ENCODE results near the gene ZNF516. TPM values are rescaled to one million over a fixed set of nuclear protein-coding genes. Genes with fewer than 3 reads are reported as not detected.

Gene ZNF516
- total RNA-seq, 2 experiments from 2014 or later: 2.7 to 4.8 TPM

DNA sequence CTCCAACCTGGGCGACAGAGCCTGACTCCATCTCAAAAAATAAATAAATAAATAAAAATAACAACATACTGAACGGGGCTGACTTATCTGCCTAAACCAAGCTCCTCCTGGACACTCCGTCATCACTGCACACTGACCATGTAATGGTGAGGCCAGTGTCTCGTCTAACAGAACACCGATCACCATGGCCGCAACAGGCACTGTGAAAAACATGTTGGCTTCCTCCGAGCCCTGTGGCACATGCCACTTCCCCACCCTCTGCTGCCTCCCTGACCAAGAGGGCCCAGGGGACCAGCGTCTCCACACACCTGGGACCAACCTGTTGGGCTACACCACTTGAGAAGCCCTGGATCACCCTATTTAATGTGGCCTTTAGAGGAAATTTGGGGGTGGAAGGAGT, 33.9 kb downstream of the ZNF516 start:
- Mint-ChIP-seq H3K36me3 (no peaks in the 10 kb centered on the region), H3K4me3 (no peak overlapping the region), H3K27ac (no peak overlapping the region), H3K27me3 (no peaks in the 10 kb centered on the region), H3K4me1 (ENCODE audit: low read depth) (no peaks in the 10 kb centered on the region), H3K9me3 (no peaks in the 10 kb centered on the region)
- ChIA-PET CTCF (no interaction called here), POLR2A (no interaction called here)
- intact Hi-C loops (cut with micrococcal nuclease): no loop called here
- DNase-seq: no peak

- DNase-seq: no peak
- CTCF ChIA-PET: no interaction called here
- no peak overlapping the region for H3K4me3 Mint-ChIP-seq
- POLR2A ChIA-PET: no interaction called here
- H3K4me1 Mint-ChIP-seq (ENCODE audit: low read depth): no peaks in the 10 kb centered on the region
- no peaks in the 10 kb centered on the region for H3K36me3 Mint-ChIP-seq
- no peaks in the 10 kb centered on the region for H3K9me3 Mint-ChIP-seq
- no peak overlapping the region for H3K27ac Mint-ChIP-seq
- no peaks in the 10 kb centered on the region for H3K27me3 Mint-ChIP-seq
- intact Hi-C loops (cut with micrococcal nuclease): no loop called here
These were observed 34.6 kb downstream of the ZNF516 start for GRCh38 chr18:76460482-76460881.

GRCh38 chr18:76459687-76460350, 35.2 kb downstream of the ZNF516 start:
- no peaks in the 10 kb centered on the region for H3K9me3 Mint-ChIP-seq
- CTCF ChIA-PET: no interaction called here

GRCh38 chr18:76459312-76459686, 35.7 kb downstream of the ZNF516 start:
- H3K4me3 Mint-ChIP-seq: no peak overlapping the region
- DNase-seq: no peak
- POLR2A ChIA-PET: no interaction called here
- no peaks in the 10 kb centered on the region for H3K36me3 Mint-ChIP-seq
- no peaks in the 10 kb centered on the region for H3K27me3 Mint-ChIP-seq
- no peaks in the 10 kb centered on the region for H3K9me3 Mint-ChIP-seq
- CTCF ChIA-PET: no interaction called here
- intact Hi-C loops (cut with micrococcal nuclease): no loop called here
- H3K4me1 Mint-ChIP-seq (ENCODE audit: low read depth): no peaks in the 10 kb centered on the region
- H3K27ac Mint-ChIP-seq: no peak overlapping the region

More at GRCh38 chr18:76459687-76460350, 35.2 kb downstream of the ZNF516 start:
- Mint-ChIP-seq H3K4me1 (ENCODE audit: low read depth) (no peaks in the 10 kb centered on the region), H3K36me3 (no peaks in the 10 kb centered on the region), H3K4me3 (no peak overlapping the region), H3K27me3 (no peaks in the 10 kb centered on the region), H3K27ac (no peak overlapping the region)
- intact Hi-C loops (cut with micrococcal nuclease): no loop called here
- POLR2A ChIA-PET: no interaction called here
- DNase-seq: no peak

- Mint-ChIP-seq H3K4me3 (no peak overlapping the region), H3K27ac (no peak overlapping the region), H3K27me3 (peaks cover 3% of the 10 kb centered on the region), H3K9me3 (no peaks in the 10 kb centered on the region), H3K36me3 (no peaks in the 10 kb centered on the region), H3K4me1 (ENCODE audit: low read depth) (no peaks in the 10 kb centered on the region)
- intact Hi-C loops (cut with micrococcal nuclease): no loop called here
- DNase-seq: no peak
- CTCF ChIA-PET: no interaction called here
- POLR2A ChIA-PET: no interaction called here
These were observed 36.3 kb downstream of the ZNF516 start for GRCh38 chr18:76458522-76459311.

DNA sequence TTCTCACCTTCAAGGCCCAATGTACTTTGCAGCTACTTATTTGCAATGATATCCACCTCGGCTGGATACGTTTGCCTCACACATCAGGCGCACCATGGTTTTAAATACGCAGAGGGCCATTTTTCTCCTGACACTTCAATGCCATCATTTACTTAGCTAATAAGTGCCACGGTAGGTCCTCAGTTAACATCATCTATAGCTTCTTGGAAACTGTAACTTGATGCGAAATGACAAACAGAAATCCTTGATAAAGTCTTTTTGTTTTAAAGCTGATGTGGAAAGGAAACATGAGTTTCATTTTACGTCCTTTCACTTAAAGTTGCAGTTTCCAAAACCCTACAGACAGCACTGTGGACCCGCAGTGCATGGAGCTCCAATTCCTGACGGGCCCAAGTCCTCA, 37.1 kb downstream of the ZNF516 start:
- ChIA-PET POLR2A (no interaction called here), CTCF (no interaction called here)
- H3K4me1 Mint-ChIP-seq (ENCODE audit: low read depth): peaks cover 3% of the 10 kb centered on the region
- H3K4me3 Mint-ChIP-seq: no peak overlapping the region
- H3K27ac Mint-ChIP-seq: no peak overlapping the region
- DNase-seq: no peak
- peaks cover 6% of the 10 kb centered on the region for H3K27me3 Mint-ChIP-seq
- no peaks in the 10 kb centered on the region for H3K36me3 Mint-ChIP-seq
- intact Hi-C loops (cut with micrococcal nuclease): no loop called here
- no peaks in the 10 kb centered on the region for H3K9me3 Mint-ChIP-seq

GRCh38 chr18:76457475-76457874, 37.6 kb downstream of the ZNF516 start:
- peaks cover 8% of the 10 kb centered on the region for H3K27me3 Mint-ChIP-seq
- no peak overlapping the region for H3K4me3 Mint-ChIP-seq
- peaks cover 4% of the 10 kb centered on the region for H3K4me1 Mint-ChIP-seq (ENCODE audit: low read depth)
- no peaks in the 10 kb centered on the region for H3K36me3 Mint-ChIP-seq
- POLR2A ChIA-PET: no interaction called here
- H3K9me3 Mint-ChIP-seq: no peaks in the 10 kb centered on the region
- intact Hi-C loops (cut with micrococcal nuclease): no loop called here
- DNase-seq: no peak
- no peak overlapping the region for H3K27ac Mint-ChIP-seq
- CTCF ChIA-PET: no interaction called here

- intact Hi-C loops (cut with micrococcal nuclease): no loop called here
- no peak overlapping the region for H3K4me3 Mint-ChIP-seq
- DNase-seq: no peak
- no peaks in the 10 kb centered on the region for H3K36me3 Mint-ChIP-seq
- H3K9me3 Mint-ChIP-seq: no peaks in the 10 kb centered on the region
- ChIA-PET POLR2A (no interaction called here), CTCF (no interaction called here)
- H3K27ac Mint-ChIP-seq: no peak overlapping the region
- peaks cover 6% of the 10 kb centered on the region for H3K4me1 Mint-ChIP-seq (ENCODE audit: low read depth)
- peaks cover 13% of the 10 kb centered on the region for H3K27me3 Mint-ChIP-seq
These were observed 38.2 kb downstream of the ZNF516 start for GRCh38 chr18:76456823-76457222.

DNA sequence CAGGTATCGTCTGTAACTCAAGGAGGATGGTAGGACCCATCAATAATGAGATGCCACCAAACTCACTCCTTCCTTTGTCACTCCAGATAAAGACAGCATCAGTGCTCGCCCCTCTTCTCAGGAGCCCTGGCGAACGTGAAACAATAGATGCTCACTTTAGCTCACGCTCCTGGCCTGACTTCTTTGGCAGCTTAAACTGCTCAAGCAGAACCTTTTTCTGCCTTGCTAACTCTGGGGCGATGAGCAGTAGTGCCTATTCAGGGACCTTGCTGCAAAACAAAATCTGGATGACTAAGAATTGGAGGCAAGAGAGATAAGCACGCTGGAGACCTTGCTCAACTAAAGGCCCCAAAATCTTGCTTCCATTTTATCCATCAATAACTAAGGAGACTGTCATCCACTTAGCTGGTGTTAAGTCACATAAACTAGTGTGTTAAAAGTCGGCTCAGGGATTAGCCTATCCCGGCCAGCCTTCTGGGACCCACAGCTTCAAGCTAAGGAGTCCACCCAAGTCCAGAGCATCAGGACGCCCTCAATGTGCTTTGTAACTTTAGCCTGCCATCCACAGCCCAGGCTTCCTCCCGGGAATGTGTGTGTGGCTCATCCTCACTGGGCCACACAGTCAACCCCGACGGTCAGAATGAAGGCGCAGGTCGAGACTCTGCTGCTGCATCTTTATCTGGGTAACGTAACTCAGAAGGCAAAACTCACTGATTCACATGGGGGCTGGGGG, 38.9 kb downstream of the ZNF516 start:
- POLR2A ChIA-PET: no interaction called here
- H3K27ac Mint-ChIP-seq: no peak overlapping the region
- no peaks in the 10 kb centered on the region for H3K36me3 Mint-ChIP-seq
- H3K4me1 Mint-ChIP-seq (ENCODE audit: low read depth): peaks cover 8% of the 10 kb centered on the region
- DNase-seq: no peak
- peaks cover 18% of the 10 kb centered on the region for H3K27me3 Mint-ChIP-seq
- CTCF ChIA-PET: no interaction called here
- no peak overlapping the region for H3K4me3 Mint-ChIP-seq
- intact Hi-C loops (cut with micrococcal nuclease): no loop called here
- no peaks in the 10 kb centered on the region for H3K9me3 Mint-ChIP-seq

DNA sequence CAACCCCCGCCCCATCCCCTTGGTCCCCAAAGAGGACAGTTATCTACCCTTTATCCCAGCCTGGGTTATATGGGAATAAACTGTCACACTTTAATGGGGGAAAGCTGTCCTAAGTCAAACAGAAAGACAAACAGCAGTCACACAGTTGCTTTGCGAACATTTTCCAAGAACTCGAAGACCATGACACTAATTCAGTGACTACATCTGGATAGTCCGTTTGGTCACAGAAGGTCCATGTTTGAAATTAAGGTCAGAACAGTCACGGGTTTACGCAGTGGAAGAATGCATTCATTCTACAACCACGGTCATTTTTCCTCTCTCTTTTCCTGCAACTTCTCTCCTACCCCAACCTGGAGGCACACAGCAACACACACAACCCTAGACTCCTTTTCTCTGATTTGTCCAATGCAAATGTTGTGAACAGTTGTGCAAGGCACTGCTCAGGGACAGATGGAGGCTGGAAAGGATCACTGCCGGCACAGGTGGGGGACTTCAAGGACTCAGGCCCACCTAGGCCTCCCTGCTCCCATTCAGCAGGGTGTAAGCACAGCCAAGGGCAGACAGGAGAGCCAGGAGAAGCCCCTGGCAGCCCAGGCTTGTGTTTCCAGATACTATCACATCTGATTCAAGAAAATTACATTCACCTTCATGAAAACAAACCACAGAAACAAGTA, 39.9 kb downstream of the ZNF516 start:
- no peak for DNase-seq
- peaks cover 15% of the 10 kb centered on the region for H3K4me1 Mint-ChIP-seq (ENCODE audit: low read depth)
- intact Hi-C loops (cut with micrococcal nuclease): no loop called here
- no peaks in the 10 kb centered on the region for H3K36me3 Mint-ChIP-seq
- ChIA-PET CTCF (no interaction called here), POLR2A (no interaction called here)
- H3K4me3 Mint-ChIP-seq: no peak overlapping the region
- no peak overlapping the region for H3K27ac Mint-ChIP-seq
- peaks cover 23% of the 10 kb centered on the region for H3K27me3 Mint-ChIP-seq
- no peaks in the 10 kb centered on the region for H3K9me3 Mint-ChIP-seq

DNA sequence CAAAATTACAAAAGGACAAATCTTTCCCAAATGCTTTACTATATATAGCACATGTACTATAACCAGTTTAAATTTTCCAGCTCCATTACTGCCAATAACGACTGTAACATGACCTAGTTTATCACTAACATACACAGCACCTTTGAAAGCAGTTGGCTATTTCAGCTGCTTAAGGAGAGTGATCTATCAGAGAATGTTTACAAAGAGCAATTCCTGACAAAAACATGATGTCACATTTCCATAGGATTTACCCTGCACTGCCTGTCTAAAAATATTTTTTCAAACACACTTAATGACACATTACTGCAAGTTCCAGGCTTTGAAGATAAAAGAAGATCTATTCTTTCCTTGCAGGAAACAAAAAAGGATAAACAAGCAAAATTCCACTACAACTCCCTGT, 40.6 kb downstream of the ZNF516 start:
- H3K27ac Mint-ChIP-seq: no peak overlapping the region
- H3K27me3 Mint-ChIP-seq: peaks cover 29% of the 10 kb centered on the region
- no peak for DNase-seq
- CTCF ChIA-PET: no interaction called here
- no peak overlapping the region for H3K4me3 Mint-ChIP-seq
- POLR2A ChIA-PET: no interaction called here
- intact Hi-C loops (cut with micrococcal nuclease): no loop called here
- H3K36me3 Mint-ChIP-seq: no peaks in the 10 kb centered on the region
- H3K9me3 Mint-ChIP-seq: no peaks in the 10 kb centered on the region
- peaks cover 19% of the 10 kb centered on the region for H3K4me1 Mint-ChIP-seq (ENCODE audit: low read depth)

- H3K27ac Mint-ChIP-seq: no peak overlapping the region
- H3K36me3 Mint-ChIP-seq: no peaks in the 10 kb centered on the region
- peaks cover 19% of the 10 kb centered on the region for H3K4me1 Mint-ChIP-seq (ENCODE audit: low read depth)
- DNase-seq: no peak
- H3K9me3 Mint-ChIP-seq: no peaks in the 10 kb centered on the region
- H3K4me3 Mint-ChIP-seq: no peak overlapping the region
- peaks cover 33% of the 10 kb centered on the region for H3K27me3 Mint-ChIP-seq
- intact Hi-C loops (cut with micrococcal nuclease): loop anchor here (2.0 kb wide), 1 partner anchor 39 kb away; no protein-coding TSS in a partner anchor
- POLR2A ChIA-PET: no interaction called here
- CTCF ChIA-PET: interaction anchor here (0.6 kb wide), 1 partner anchor 26 kb away, joined by 3 read pairs; no protein-coding TSS in a partner anchor
These were observed 41.1 kb downstream of the ZNF516 start for GRCh38 chr18:76453932-76454331.
